Immature natural killer cell (primary cell): ENCODE data around the gene MEF2A. TPM values are rescaled to one million over a fixed set of nuclear protein-coding genes. Genes with fewer than 3 reads are reported as not detected.
A peak's percentile ranks its signal among the peaks of the same experiment; 100 is the strongest.

ENCODE experiments used
- DNase-seq, 3 donors: peaks; one replicate each; pipeline ENCODE4 v3.0.0; 2022; ENCODE audit warnings: mixed read lengths in 1 of 3
- H3K27ac Mint-ChIP-seq, 6 donors: one replicate each; pipeline ENCODE4 v1.8.0; 2020; ENCODE audit warnings: mixed read lengths in 6 of 6, mild to moderate bottlenecking in 5 of 6, inconsistent platforms in 4 of 6, moderate library complexity in 3 of 6
- H3K27me3 Mint-ChIP-seq, 3 donors: one replicate each; pipeline ENCODE4 v1.8.0; 2020 to 2021; ENCODE audit warnings: low read depth in 3 of 3, mild to moderate bottlenecking in 3 of 3, mixed read lengths in 3 of 3, moderate library complexity in 3 of 3, inconsistent platforms in 1 of 3
- H3K36me3 Mint-ChIP-seq, 3 donors: one replicate each; pipeline ENCODE4 v1.8.0; 2020; ENCODE audit warnings: mixed read lengths in 3 of 3, inconsistent platforms in 2 of 3, mild to moderate bottlenecking in 2 of 3
- H3K4me1 Mint-ChIP-seq, 2 donors: one replicate each; pipeline ENCODE4 v1.8.0; 2020; ENCODE audit warnings: inconsistent platforms in 2 of 2, mild to moderate bottlenecking in 2 of 2, mixed read lengths in 2 of 2, moderate library complexity in 1 of 2
- H3K4me3 Mint-ChIP-seq, 5 donors: one replicate each; pipeline ENCODE4 v1.8.0; 2020; ENCODE audit warnings: mild to moderate bottlenecking in 5 of 5, mixed read lengths in 5 of 5, inconsistent platforms in 3 of 5, moderate library complexity in 3 of 5
- H3K9me3 Mint-ChIP-seq, 6 donors: one replicate each; pipeline ENCODE4 v1.8.0; 2020; ENCODE audit warnings: mild to moderate bottlenecking in 6 of 6, mixed read lengths in 6 of 6, inconsistent platforms in 4 of 6, moderate library complexity in 3 of 6
- polyA plus RNA-seq, 3 donors: library from polyadenylated mRNA; unstranded; fragments of 300-500 nt; fragmentation: Illumina TruSeq; gene quantifications; one replicate each; pipeline ENCODE4 v1.2.3, GENCODE V29; 2021

The MEF2A gene
- polyA plus RNA-seq, 3 donors from 2014 or later = 5.8 to 14.4 (median 6.3) TPM

DNA sequence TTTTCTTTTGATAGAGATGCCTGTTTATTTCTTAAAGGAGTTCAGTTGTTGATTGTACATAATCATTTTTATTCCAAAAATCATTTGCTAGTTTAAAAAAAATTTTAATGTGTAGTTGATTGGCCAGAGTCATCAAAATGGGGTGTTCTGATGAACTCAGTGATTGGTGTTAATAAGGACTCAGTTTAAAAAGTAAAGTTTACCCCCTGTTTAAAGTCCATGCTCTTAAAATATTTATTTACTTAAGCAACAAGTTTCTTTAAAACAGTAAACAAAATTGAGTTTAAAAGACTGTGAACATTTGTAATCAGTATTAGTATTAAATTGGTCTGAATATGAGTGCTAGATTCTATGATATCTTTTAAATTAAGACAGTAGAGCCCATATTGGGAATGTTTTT, 56.0 kb downstream of the MEF2A start:
- Mint-ChIP-seq H3K4me3 (no peak overlapping the region), H3K4me1 (peaks cover 35 to 68% of the 10 kb centered on the region in 2 donors), H3K27me3 (peaks cover 0 to 4% (median 0%) of the 10 kb centered on the region in 3 donors), H3K36me3 (peaks cover 5 to 27% (median 11%) of the 10 kb centered on the region in 3 donors), H3K27ac (no peak overlapping the region), H3K9me3 (peaks cover 0 to 2% (median 0%) of the 10 kb centered on the region in 6 donors)
- DNase-seq = no peak

DNA sequence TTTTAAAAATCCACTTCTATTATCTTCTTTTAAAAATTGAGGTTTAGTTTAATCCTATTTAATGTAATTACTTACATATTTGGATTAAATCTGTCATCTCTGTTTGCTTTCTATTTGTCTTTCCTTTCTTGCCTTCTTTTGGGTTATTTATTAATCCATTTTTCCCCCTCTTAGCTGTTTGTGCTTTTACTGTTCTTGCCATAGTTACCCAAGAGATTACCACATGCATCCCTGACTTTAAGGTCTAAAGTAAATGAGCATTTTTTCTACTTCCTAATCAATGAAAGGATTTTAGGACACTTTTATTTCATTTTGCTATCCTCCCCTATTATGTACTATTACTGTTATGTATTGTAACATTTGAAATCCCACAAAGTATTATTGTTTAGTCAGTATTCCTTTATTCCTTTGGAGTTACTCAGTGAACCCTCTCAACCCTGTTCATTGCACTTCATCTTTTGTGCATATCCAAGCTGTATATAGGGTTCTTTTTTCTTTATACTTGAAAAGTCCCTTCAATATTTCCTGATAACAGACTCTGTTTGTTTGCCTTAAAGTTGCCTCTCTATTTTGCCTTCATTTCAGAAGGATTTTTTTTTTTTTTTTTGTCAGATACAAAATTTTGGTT, 62.7 kb downstream of the MEF2A start:
- no peak overlapping the region for H3K4me3 Mint-ChIP-seq

DNA sequence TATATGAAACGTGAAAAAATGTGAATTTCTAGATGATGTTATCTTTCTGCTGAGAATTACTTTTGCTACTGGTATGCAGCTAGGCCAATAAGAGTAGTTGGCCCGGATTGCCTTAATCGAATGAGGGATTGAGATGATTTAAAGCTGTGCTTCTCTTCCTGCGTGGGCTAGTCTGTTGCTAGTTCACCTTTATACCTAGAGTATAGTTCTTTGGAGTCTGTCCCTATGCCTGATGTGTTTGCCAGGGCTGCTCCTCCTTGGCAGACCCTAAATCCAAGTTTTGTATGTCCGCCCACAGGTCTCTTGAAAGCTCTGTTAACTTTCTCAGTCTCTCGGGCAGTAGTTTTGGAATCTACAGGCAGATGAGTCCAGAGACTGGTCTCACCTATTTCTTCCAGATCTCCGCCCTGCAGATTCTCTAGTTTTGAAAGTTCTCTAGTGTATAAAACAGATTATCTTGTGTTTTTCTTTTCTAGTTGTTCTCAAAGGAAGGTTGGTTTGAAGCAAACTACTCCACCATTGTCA, 64.9 kb downstream of the MEF2A start:
- Mint-ChIP-seq H3K4me1 (peaks cover 26 to 53% of the 10 kb centered on the region in 2 donors), H3K36me3 (peaks cover 8 to 20% (median 16%) of the 10 kb centered on the region in 3 donors)

More for the DNA sequence above, 62.7 kb downstream of the MEF2A start:
- Mint-ChIP-seq H3K4me1 (peaks cover 27 to 65% of the 10 kb centered on the region in 2 donors), H3K27ac (no peak overlapping the region), H3K36me3 (peaks cover 5 to 30% (median 11%) of the 10 kb centered on the region in 3 donors), H3K27me3 (peaks cover 0 to 2% (median 0%) of the 10 kb centered on the region in 3 donors), H3K9me3 (peaks cover 0 to 2% (median 0%) of the 10 kb centered on the region in 6 donors)
- DNase-seq = no peak

DNA sequence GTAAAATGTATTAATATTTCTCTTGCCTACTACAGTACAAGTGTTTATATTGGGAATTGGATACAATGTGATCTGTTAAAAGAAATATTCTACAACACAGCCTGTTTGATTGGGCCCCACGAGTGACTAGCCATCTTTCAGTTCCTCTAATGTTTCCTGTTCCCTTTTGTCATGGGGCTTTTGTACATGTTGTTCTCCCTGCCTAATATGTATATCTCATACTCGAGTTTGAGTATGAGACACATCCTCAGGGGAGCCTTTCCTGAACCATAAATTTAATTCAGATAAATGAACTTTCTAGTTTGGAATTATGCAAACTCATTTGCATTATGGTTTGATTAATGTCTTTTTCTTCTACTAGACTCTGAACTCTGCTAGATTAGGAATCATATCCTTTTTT, 65.5 kb downstream of the MEF2A start:
- no peak overlapping the region for H3K4me3 Mint-ChIP-seq
- DNase-seq = no peak
- peaks cover 0 to 2% (median 0%) of the 10 kb centered on the region in 3 donors for H3K27me3 Mint-ChIP-seq
- H3K9me3 Mint-ChIP-seq = peaks cover 0 to 5% (median 0%) of the 10 kb centered on the region in 6 donors
- H3K36me3 Mint-ChIP-seq = peaks cover 13 to 21% (median 16%) of the 10 kb centered on the region in 3 donors
- no peak overlapping the region for H3K27ac Mint-ChIP-seq
- peaks cover 20 to 48% of the 10 kb centered on the region in 2 donors for H3K4me1 Mint-ChIP-seq

More for the DNA sequence above, 64.9 kb downstream of the MEF2A start:
- Mint-ChIP-seq H3K27me3 (peaks cover 0 to 2% (median 0%) of the 10 kb centered on the region in 3 donors), H3K9me3 (peaks cover 0 to 2% (median 0%) of the 10 kb centered on the region in 6 donors), H3K4me3 (no peak overlapping the region), H3K27ac (peak overlapping the region in 1 of 6 donors; percentile 13)
- DNase-seq = no peak

DNA sequence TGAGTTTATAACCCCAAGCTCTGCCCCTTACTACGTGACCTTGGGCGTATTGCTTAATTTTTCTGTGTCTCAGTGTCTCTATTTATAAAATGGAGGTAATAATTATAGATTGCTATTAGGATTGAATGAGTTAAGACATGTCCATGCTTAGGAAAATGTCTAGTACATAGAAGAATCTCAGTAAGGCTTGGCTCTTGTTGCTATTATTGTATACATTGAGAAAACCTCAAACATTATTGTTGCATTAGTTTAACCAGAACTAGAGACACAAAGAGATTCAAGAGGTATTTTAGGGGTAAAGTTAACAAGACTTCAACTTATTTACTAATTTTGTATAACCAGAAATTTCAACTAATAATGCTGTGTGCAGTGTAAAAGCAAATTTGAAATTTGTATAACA, 66.7 kb downstream of the MEF2A start:
- H3K4me3 Mint-ChIP-seq = no peak overlapping the region
- peaks cover 13 to 44% of the 10 kb centered on the region in 2 donors for H3K4me1 Mint-ChIP-seq
- peaks cover 0 to 2% (median 0%) of the 10 kb centered on the region in 3 donors for H3K27me3 Mint-ChIP-seq
- no peak overlapping the region for H3K27ac Mint-ChIP-seq
- H3K36me3 Mint-ChIP-seq = peaks cover 16 to 22% (median 21%) of the 10 kb centered on the region in 3 donors
- no peak for DNase-seq
- H3K9me3 Mint-ChIP-seq = peaks cover 0 to 5% (median 0%) of the 10 kb centered on the region in 6 donors

DNA sequence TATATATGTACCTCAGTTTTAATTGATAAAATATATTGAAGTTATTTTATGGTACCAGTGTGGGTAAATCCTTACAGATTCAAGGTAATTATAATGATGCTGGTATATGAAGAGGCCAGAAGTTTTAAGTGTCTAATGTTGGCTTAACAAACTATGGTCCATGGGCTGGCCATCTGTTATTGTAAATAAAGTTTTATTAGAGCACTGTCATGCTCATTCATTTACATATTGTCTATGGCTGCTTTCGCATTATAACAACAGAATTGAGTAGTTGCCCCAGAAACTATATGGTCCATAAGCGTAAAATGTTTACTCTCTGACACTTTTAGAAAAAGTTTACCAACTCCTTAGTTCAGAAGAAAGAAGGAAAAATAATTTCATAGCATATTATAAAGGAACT, 67.9 kb downstream of the MEF2A start:
- no peak overlapping the region for H3K4me3 Mint-ChIP-seq
- DNase-seq = no peak
- peaks cover 0 to 2% (median 0%) of the 10 kb centered on the region in 3 donors for H3K27me3 Mint-ChIP-seq
- no peak overlapping the region for H3K27ac Mint-ChIP-seq
- H3K9me3 Mint-ChIP-seq = peaks cover 0 to 5% (median 0%) of the 10 kb centered on the region in 6 donors
- peaks cover 12 to 42% of the 10 kb centered on the region in 2 donors for H3K4me1 Mint-ChIP-seq
- H3K36me3 Mint-ChIP-seq = peaks cover 21 to 29% (median 24%) of the 10 kb centered on the region in 3 donors

DNA sequence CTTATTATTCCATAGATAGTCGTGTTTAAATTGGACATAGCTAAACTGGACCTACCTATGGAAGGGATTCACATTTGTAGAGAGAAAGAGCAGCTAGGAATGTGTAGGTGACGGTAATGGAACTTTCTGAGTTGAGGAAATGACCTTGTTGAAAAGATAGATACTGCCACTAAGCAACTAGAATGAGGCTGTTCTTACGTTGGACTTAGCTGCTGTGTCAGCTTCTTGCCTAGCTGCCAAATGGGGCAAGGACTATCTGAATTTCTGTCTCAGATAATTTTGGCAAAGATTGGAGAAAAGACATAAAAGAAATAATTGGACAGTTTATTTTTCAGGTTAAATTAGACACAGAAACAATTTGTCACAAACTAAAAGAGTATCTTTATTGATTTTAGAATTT, 68.8 kb downstream of the MEF2A start:
- Mint-ChIP-seq H3K27ac (no peak overlapping the region), H3K27me3 (peaks cover 0 to 2% (median 0%) of the 10 kb centered on the region in 3 donors), H3K9me3 (peaks cover 0 to 5% (median 0%) of the 10 kb centered on the region in 6 donors)

DNA sequence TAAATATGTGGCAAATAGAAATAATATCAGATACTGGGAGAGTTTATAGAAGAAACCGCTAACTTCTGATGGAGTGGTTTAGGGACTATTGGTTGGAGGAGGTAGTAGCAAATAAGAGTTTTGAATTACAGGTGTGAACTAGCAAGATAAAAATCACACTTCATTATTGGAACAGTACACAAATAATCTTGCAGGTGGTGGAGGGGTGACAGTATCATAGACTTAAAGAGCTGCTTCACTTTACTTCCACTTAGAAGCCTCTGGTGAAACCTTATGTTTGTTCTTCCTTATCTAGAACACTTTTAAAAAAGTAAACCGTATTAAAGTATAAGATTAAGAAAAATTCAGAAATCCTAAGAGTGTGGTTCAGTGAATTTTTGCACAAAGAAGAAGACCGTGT, 69.4 kb downstream of the MEF2A start:
- DNase-seq = no peak
- Mint-ChIP-seq H3K36me3 (peaks cover 21 to 29% (median 24%) of the 10 kb centered on the region in 3 donors), H3K27ac (no peak overlapping the region), H3K4me3 (no peak overlapping the region), H3K4me1 (peaks cover 10 to 44% of the 10 kb centered on the region in 2 donors), H3K9me3 (peaks cover 0 to 5% (median 0%) of the 10 kb centered on the region in 6 donors), H3K27me3 (peaks cover 0 to 2% (median 0%) of the 10 kb centered on the region in 3 donors)

More for the DNA sequence above, 68.8 kb downstream of the MEF2A start:
- no peak for DNase-seq
- Mint-ChIP-seq H3K4me1 (peaks cover 12 to 42% of the 10 kb centered on the region in 2 donors), H3K4me3 (no peak overlapping the region), H3K36me3 (peaks cover 21 to 29% (median 24%) of the 10 kb centered on the region in 3 donors)

DNA sequence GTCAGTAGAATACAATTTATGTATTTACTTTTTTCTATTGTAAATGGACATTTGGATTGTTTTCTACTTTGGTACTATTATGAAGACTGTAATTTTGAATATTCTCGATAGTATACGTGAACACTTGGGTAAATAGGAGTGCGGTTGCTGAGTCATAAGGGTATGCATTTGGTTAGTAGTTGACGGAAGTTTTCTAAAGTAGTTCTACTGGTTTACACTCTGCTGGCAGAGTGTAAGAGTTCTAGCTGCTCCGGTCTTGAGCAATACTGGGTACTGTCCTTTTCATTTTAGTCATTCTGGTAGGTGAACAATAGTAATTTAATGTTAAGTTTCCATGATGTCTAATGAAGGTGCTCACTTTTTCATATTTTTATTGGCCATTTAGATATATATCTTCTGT, 70.0 kb downstream of the MEF2A start:
- no peak overlapping the region for H3K27ac Mint-ChIP-seq
- DNase-seq = no peak
- H3K4me3 Mint-ChIP-seq = no peak overlapping the region
- peaks cover 0 to 5% (median 0%) of the 10 kb centered on the region in 6 donors for H3K9me3 Mint-ChIP-seq
- peaks cover 7 to 40% of the 10 kb centered on the region in 2 donors for H3K4me1 Mint-ChIP-seq
- H3K36me3 Mint-ChIP-seq = peaks cover 22 to 31% (median 24%) of the 10 kb centered on the region in 3 donors
- peaks cover 0 to 2% (median 0%) of the 10 kb centered on the region in 3 donors for H3K27me3 Mint-ChIP-seq

DNA sequence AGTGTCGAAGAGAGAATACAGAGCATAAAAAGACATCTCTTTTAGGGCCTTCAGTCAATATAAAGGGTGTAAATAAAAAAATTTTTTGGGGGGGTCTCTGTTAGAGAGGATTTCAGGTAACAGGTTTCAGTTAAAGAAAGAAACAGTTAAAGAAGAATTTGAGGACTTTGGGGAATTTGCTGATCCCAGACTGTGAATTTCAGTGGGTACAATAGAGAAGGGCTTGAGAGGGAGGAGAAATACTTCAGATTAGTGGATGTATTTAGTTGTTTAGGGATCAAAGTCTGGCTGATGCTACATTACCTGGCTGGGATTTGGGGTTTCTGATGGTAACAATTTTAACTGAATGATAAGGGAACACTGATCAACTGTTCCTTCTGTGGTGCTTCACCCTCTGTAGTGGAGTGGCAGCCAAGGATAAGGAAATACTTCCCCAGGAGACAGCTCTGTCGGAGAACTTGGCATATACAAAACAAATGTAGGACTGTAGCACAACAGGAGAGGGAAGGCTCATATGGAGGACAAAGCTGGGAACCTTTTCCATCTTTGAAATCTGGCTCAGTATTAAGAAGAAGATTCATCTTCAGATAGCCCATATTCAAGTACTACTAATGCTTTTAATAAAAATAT, 79.2 kb downstream of the MEF2A start:
- H3K27ac Mint-ChIP-seq = peak overlapping the region in 1 of 6 donors; percentile 17
- H3K9me3 Mint-ChIP-seq = peaks cover 0 to 5% (median 4%) of the 10 kb centered on the region in 6 donors
- DNase-seq = no peak
- H3K4me3 Mint-ChIP-seq = no peak overlapping the region
- peaks cover 29 to 42% (median 39%) of the 10 kb centered on the region in 3 donors for H3K36me3 Mint-ChIP-seq
- peaks cover under 1 to 17% of the 10 kb centered on the region in 2 donors for H3K4me1 Mint-ChIP-seq
- H3K27me3 Mint-ChIP-seq = no peaks in the 10 kb centered on the region

DNA sequence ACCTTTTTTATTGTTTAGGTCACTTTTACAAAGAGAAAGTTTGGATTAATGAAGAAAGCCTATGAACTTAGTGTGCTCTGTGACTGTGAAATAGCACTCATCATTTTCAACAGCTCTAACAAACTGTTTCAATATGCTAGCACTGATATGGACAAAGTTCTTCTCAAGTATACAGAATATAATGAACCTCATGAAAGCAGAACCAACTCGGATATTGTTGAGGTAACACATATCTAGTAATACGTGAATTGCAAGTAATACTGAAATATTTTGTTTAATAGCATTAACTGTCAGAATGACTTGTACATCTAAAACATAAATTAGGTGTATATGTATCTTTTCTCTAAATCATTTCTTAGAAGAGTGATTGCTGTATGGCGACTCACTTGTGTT, 79.8 kb downstream of the MEF2A start:
- peaks cover 29 to 42% (median 39%) of the 10 kb centered on the region in 3 donors for H3K36me3 Mint-ChIP-seq
- DNase-seq = no peak
- no peak overlapping the region for H3K27ac Mint-ChIP-seq
- H3K9me3 Mint-ChIP-seq = peaks cover 0 to 5% (median 4%) of the 10 kb centered on the region in 6 donors
- peaks cover 0 to 13% of the 10 kb centered on the region in 2 donors for H3K4me1 Mint-ChIP-seq
- no peaks in the 10 kb centered on the region for H3K27me3 Mint-ChIP-seq
- H3K4me3 Mint-ChIP-seq = no peak overlapping the region

DNA sequence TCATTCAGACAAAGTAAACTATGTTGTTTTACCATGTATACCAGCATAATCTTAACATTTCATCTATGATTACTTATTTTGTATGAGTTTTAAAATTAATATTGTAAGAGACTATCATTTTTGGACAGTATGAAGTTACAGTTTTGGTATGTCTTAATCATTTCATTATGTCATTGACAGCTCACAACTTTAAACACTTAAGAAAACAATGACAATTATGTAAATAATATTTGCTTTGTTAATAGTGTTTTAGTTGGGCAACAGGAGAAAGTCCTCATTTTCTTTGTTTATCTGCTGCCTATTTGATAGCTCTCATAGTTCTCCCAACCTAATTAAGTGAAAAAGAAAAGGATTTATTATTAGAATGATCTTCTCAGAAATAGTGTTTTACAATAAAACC, 80.2 kb downstream of the MEF2A start:
- H3K27me3 Mint-ChIP-seq = no peaks in the 10 kb centered on the region
- H3K4me3 Mint-ChIP-seq = no peak overlapping the region
- DNase-seq = no peak
- H3K9me3 Mint-ChIP-seq = peaks cover 0 to 5% (median 4%) of the 10 kb centered on the region in 6 donors
- H3K36me3 Mint-ChIP-seq = peaks cover 29 to 39% (median 37%) of the 10 kb centered on the region in 3 donors
- H3K4me1 Mint-ChIP-seq = peaks cover 0 to 14% of the 10 kb centered on the region in 2 donors
- no peak overlapping the region for H3K27ac Mint-ChIP-seq

DNA sequence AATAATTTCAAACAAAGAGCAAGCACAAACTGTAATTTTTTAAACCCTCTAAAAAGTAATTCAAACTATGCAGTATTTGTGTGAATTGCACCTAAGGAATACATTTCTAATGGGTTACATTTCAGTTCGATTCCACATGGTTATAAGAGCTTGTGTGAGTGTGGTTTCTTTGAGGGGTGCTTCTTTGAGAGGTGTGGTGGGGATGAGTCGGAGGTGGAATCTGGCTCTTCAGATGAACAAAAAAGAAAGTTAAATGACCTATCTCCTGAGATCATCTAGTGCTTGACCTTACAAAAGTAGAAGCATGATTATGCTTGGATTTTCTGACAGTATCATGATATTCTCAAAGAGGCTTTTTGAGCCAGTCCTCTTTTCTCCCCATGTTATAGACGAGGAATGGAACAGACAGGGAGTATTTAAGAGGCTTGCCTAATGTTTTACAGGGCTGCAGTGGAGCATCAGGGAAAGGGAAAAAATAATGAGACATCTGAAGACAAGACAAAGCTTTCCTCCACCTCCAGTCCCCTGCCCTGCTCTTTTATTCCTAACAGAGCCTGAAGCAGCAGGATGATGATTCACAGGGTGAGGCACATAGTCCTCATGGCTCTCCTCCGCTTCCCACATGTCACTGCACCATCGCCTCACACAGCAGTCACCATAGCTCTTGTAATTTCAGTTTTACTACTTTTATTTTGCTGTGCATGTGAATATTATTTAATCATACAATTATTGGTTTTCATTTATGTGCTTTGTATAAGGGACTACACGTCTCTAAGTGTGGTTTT, 85.4 kb downstream of the MEF2A start:
- peaks cover 0 to 5% (median 3%) of the 10 kb centered on the region in 6 donors for H3K9me3 Mint-ChIP-seq
- H3K27me3 Mint-ChIP-seq = no peaks in the 10 kb centered on the region
- DNase-seq = no peak
- H3K27ac Mint-ChIP-seq = no peak overlapping the region
- no peak overlapping the region for H3K4me3 Mint-ChIP-seq
- H3K4me1 Mint-ChIP-seq = peaks cover 0 to 13% of the 10 kb centered on the region in 2 donors
- peaks cover 12 to 23% (median 22%) of the 10 kb centered on the region in 3 donors for H3K36me3 Mint-ChIP-seq
